ENCODE results near the gene GNPTAB. TPM values are rescaled to one million over a fixed set of nuclear protein-coding genes. Genes with fewer than 3 reads are reported as not detected.

GNPTAB gene
- polyA plus RNA-seq, 2 of the 4 experiments (the other 2 are of a cell fraction) = 20.3 to 29.3 TPM

GRCh38 chr12:101795786-101796185 lies 35.0 kb downstream of the GNPTAB start:
- TF ChIP-seq POLR2AphosphoS2 (conservative IDR thresholded peaks at IDR 0.05; ENCODE audit: low read length) (no peak), ESRRA (IDR thresholded peaks at IDR 0.05; ENCODE audit: borderline replicate concordance, low read length) (no peak), PHF8 (IDR thresholded peaks at IDR 0.05; ENCODE audit: borderline replicate concordance, low read depth) (no peak), RAD21 (conservative IDR thresholded peaks at IDR 0.05 in 1 of 2, IDR thresholded peaks at IDR 0.05 in 1 of 2) (no peak), FOXS1 (CRISPR knock-in tag; IDR thresholded peaks at IDR 0.05) (no peak)
- Histone ChIP-seq H3K27ac (no peak overlapping the region), H3K4me2 (no peak overlapping the region), H3K4me1 (no peaks in the 10 kb centered on the region), H3K9me3 (no peaks in the 10 kb centered on the region), H3K4me3 (no peak overlapping the region)
- ChIA-PET POLR2A (no interaction called here), CTCF (interaction anchor here (0.6 to 1.0 kb wide), 2 partner anchors 44 to 838 kb away, joined by 3 read pairs; no protein-coding TSS in a partner anchor)
- DNase-seq (ENCODE audit: low read depth in 1 of 2, low spot score in 1 of 2) (no peak), ATAC-seq (no peak), FAIRE-seq (no peak)
- WGBS (ENCODE audit: missing lambda C conversion rate) = 89% methylated on average over 4 of the region's 4 CpGs

GRCh38 chr12:101795013-101795412 lies 35.7 kb downstream of the GNPTAB start:
- WGBS (ENCODE audit: missing lambda C conversion rate) = 94% methylated on average over 1 of the region's 1 CpG
- ATAC-seq = no peak
- Histone ChIP-seq H3K9me3 (no peaks in the 10 kb centered on the region), H3K4me3 (no peak overlapping the region), H3K27ac (no peak overlapping the region), H3K4me1 (no peaks in the 10 kb centered on the region), H3K4me2 (no peak overlapping the region)
- CTCF ChIA-PET = interaction anchor here (1.0 to 1.3 kb wide), 2 partner anchors 35 to 45 kb away, joined by 3 read pairs; no protein-coding TSS in a partner anchor
- TF ChIP-seq BCL3 (IDR thresholded peaks at IDR 0.05) (no peak), HEYL (CRISPR knock-in tag; IDR thresholded peaks at IDR 0.05) (no peak), RAD21 (conservative IDR thresholded peaks at IDR 0.05 in 1 of 2, IDR thresholded peaks at IDR 0.05 in 1 of 2) (no peak), FOSB (CRISPR knock-in tag; IDR thresholded peaks at IDR 0.05) (no peak), MYC (IDR thresholded peaks at IDR 0.05; ENCODE audit: borderline replicate concordance, low read length) (no peak)
- FAIRE-seq = no peak
- POLR2A ChIA-PET = no interaction called here
- DNase-seq (ENCODE audit: low read depth in 1 of 2, low spot score in 1 of 2) = no peak

- TF ChIP-seq ZSCAN20 (CRISPR knock-in tag; IDR thresholded peaks at IDR 0.05) (no peak), E2F6 (IDR thresholded peaks at IDR 0.05; ENCODE audit: borderline replicate concordance, low read depth) (no peak), ZFP36 (IDR thresholded peaks at IDR 0.05; ENCODE audit: borderline replicate concordance, partially characterized antibody) (no peak), CBX2 (IDR thresholded peaks at IDR 0.05; ENCODE audit: borderline replicate concordance, low read depth) (no peak), ESRRA (IDR thresholded peaks at IDR 0.05; ENCODE audit: borderline replicate concordance, low read length) (no peak)
- ChIA-PET POLR2A (no interaction called here), CTCF (interaction anchor here (1.3 to 3.2 kb wide), 2 partner anchors 18 to 36 kb away, joined by 3 to 10 read pairs; no protein-coding TSS in a partner anchor)
- ATAC-seq = no peak
- Histone ChIP-seq H3K4me3 (no peak overlapping the region), H3K27ac (no peak overlapping the region), H3K4me1 (no peaks in the 10 kb centered on the region), H3K4me2 (no peak overlapping the region), H3K9me3 (no peaks in the 10 kb centered on the region)
- no peak for DNase-seq (ENCODE audit: low read depth in 1 of 2, low spot score in 1 of 2)
- FAIRE-seq = no peak
- 55% methylated on average over 2 of the region's 2 CpGs for WGBS (ENCODE audit: missing lambda C conversion rate)
Measured at GRCh38 chr12:101794574-101794973, 36.2 kb downstream of the GNPTAB start.

- H3K4me2 ChIP-seq = no peak overlapping the region
- TF ChIP-seq NPAS2 (CRISPR knock-in tag; IDR thresholded peaks at IDR 0.05; ENCODE audit: borderline replicate concordance) (no peak), EHF (CRISPR knock-in tag; IDR thresholded peaks at IDR 0.05) (no peak), E2F6 (IDR thresholded peaks at IDR 0.05; ENCODE audit: borderline replicate concordance, low read depth) (no peak), POLR2AphosphoS2 (conservative IDR thresholded peaks at IDR 0.05; ENCODE audit: low read length) (no peak), CHD2 (IDR thresholded peaks at IDR 0.05; ENCODE audit: low read length, partially characterized antibody) (no peak), PBX3 (IDR thresholded peaks at IDR 0.05) (no peak), CHD4 (IDR thresholded peaks at IDR 0.05; ENCODE audit: borderline replicate concordance) (no peak), CEBPB (IDR thresholded peaks at IDR 0.05) (no peak), HES2 (IDR thresholded peaks at IDR 0.05) (no peak), TP53 (CRISPR knock-in tag; IDR thresholded peaks at IDR 0.05) (no peak), RFX5 (IDR thresholded peaks at IDR 0.05) (no peak), FOSB (CRISPR knock-in tag; IDR thresholded peaks at IDR 0.05) (no peak)
- H3K4me1 ChIP-seq = no peaks in the 10 kb centered on the region
- H3K27ac ChIP-seq = no peak overlapping the region
- no peaks in the 10 kb centered on the region for H3K9me3 ChIP-seq
- FAIRE-seq = peak; percentile 32
- WGBS (ENCODE audit: missing lambda C conversion rate) = 38% methylated on average over 1 of the region's 1 CpG
- DNase-seq (ENCODE audit: low read depth in 1 of 2, low spot score in 1 of 2) = no peak
- no peak for ATAC-seq
- POLR2A ChIA-PET = no interaction called here
- CTCF ChIA-PET = interaction anchor here (0.7 to 3.2 kb wide), 7 partner anchors 10 to 71 kb away, joined by 3 to 26 read pairs (median 9); partner anchors contain the start of gene GNPTAB
- no peak overlapping the region for H3K4me3 ChIP-seq
Measured at GRCh38 chr12:101793401-101793800, 37.4 kb downstream of the GNPTAB start.

All from A549 (cell line).